HG03469 (cell line): ENCODE results near the gene PPP2R1B.

Source experiments
- ATAC-seq: cut with Tn5 transposase; IDR thresholded peaks from one replicate; pipeline ENCODE4 v1.9.1; 2021; ENCODE audit warnings: mild to moderate bottlenecking, moderate library complexity, moderate number of reproducible peaks; ENCODE audit not compliant: unreplicated experiment

The PPP2R1B gene

DNA sequence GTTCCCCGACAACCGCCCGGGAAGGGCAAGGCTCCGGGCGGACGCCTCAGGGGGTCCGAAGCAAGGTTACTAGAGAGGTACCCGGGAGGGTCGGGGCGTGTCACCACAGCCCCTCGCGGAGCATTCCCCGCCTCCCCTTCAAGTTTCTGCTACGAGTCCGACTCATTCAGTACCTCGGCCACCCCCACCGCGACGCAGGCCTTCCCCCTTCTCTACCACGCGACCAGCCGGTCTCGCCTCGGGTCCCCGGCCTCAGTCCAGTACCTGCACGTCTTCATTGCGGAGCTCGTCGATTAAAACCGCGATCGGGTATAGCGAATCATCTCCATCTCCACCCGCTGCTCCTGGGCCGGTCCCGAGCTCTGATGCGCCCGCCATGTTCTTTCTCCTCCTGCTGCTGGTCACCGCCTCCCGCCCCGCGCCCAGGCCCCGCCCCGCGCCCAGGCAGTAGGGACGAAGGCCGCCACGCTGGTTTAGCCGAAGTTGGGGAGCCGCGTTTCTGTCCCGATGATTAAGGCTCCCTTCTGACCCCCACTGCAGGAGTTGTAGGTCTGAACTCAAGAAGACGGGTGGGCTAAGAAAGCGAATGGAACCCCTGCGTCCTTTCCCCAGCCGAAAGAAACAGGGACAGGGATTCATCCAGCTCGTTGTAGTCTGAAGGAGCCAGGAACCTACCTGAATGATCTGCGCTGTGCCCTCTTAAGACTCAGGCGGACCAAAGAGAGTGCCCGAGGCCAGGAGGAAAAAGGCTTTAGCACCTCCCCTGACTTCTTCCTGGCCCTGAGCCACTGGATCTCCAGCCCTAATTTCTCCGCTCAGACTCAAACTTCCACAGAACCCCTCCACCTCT, at the start of gene PPP2R1B:
Gene PPP2R1B, minus strand, starts transcription at position 406 of the 850 bp plus-strand sequence. Its CDS starts 28 bp downstream, at position 378.
- peak; percentile 43 for ATAC-seq

DNA sequence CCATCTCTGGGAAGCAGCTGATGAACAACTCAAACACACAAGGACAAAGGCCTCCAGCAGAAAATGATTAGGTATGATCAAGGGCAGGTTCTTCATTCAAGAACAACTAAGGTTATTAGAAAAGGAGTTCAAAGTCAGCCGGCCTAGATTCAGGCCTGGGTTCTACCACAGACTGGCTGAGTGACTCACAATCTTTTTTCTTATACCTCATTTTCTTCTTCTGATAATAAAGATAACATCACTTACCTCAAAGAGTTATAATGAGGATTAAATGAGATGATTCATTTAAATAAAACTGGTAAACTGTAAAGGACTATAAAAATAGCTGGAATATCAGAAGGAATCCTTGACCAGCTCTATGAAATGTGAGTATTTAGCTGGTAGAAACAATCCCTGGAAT, 49.3 kb upstream of the PPP2R1B start:
- no peak for ATAC-seq

DNA sequence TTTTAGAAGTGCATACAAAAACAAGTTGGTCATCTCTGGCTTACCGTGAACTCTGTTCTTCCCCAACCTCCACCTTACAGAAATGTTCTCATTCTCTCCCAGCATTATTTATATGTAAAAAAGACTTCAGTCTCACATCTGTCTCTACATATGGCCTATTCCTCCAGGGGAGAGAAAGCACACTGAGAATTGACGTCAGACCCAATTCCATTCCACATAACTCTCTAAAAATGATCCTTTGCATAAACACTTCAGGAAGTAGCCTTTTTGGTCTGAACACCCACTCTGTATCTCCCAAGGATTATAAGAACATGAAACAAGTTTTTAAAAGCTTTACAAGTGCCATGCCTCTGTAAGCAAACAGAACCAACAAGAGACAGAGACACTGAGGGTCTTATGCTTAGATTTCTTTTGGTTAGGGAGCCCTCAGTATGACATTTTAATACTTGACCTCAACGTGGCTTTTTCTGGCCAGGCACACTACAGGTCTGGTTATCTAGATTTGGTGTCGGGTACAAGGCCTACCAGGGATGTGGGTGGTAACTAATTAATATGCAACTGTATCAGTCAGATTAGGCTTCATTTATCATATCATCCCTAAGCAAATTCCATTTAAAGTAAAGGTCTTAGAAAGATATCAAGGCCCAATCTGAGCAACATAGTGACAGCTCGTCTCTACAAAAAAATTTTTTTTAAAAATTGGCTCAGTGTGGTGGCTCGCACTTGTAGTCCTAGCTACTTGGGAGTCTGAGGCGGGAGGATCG, 48.5 kb upstream of the PPP2R1B start:
- ATAC-seq: no peak

DNA sequence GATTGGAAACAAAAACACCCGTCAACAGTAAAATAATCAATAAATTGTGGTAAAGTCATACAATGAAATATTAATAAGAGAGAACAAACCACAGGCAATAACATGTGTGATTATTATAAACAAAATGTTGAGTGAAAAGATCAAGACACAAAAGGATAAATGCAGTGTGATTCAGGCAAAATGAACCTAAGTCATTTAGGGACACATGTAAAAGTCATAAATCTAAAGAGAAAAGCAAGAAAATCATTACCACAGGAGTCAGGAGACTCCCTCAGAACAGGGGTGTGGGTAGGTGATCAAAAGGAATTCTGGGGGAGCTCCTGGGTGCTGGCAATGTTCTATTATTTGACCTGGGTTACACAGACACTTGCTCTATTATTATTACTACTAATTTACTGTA, 47.9 kb upstream of the PPP2R1B start:
- ATAC-seq: no peak

DNA sequence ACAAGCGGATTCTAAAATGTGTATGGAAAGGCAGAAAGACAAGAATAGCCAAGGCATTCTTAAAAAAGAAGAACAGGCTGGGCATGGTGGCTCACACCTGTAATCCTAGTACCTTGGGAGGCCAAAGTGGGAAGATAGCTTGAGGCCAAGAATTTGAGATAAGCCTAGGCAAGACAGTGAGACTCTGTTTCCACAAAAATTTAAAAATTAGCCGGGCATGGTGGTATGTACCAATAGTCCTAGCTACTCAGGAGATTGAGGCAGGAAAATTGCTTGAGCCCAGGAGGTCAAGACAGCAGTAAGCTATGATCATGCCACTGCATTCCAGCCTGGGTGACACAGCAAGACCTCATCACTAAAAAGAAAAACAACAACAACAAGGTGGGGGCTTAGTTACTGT, 46.0 kb upstream of the PPP2R1B start:
- ATAC-seq: no peak

DNA sequence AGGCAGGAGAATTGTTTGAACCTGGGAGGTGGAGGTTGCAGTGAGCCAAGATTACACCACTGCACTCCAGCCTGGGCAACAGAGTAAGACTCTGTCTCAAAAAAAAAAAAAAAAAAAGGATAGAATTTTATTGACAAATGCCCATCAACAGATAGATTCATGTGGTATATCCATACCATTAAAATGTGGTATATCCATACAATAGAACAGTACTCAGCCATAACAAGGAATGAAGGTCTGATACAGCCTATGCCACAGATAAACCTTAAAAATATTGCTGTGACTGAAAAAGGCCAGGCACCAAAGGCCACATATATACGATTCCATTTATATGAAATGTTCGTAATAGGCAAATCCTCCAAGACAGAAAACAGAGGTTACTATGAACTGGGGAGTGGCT, 45.3 kb upstream of the PPP2R1B start:
- ATAC-seq: no peak

DNA sequence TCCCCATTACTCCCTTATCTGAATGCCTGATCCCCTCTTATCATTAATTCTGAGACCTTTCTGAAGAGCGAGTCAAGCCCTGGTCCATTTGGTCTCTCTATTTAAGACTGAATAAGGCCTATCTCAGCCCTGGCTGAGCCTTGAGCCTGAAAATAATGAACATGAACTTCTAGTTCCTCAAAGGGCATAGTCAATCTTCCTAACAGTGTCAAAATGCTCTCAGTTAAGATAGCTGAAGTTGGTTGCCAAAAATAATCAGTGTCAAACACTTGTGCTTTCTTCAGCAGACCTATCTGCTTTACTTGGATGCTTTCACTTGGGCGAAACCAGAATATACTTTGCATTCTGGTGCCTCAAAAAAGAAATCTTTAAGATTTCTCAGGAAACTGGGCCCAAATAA, 42.6 kb upstream of the PPP2R1B start:
- ATAC-seq: no peak

DNA sequence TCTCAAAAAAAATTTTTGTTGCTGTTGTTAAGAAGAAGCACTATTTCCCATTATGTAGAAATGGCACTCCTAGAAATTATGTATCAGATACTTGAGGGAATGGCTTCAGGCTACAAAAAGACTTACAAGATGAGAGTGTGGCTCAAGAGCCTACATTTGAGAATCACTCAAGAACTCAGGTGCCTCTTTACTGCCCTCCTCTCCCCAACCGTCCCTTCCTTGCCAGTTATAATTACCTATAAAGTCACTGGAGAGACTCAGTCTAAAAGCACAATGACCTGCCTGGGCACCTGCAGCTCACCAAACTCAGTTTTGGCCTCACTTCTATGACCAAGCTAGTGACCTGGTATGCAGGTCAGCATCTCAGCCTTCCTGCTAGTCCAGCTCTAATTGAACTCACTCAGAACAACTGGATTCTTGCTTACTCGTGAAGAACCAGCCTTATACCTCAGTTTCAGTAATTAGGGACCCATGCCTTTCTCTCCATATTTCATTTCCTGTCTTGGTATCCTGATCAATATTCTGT, 41.9 kb upstream of the PPP2R1B start:
- no peak for ATAC-seq

DNA sequence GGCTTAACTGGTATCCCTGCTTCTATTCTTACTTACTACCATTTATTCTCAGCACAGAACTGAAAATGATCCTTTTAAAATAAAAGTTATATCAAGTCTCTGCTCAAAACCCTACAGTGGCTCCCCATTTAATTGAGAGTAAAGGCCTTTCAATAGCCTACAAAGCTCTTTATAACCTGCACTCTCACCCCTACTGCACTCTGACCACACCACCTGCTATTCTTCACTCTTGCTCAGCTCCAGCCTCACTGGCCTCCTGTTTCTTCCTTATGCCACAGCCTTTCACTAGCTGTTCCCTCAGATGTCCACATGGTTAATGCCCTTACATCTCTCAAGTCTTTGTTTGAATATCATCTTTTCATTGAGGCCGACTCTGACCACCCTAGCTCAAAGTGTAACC, 40.9 kb upstream of the PPP2R1B start:
- no peak for ATAC-seq

DNA sequence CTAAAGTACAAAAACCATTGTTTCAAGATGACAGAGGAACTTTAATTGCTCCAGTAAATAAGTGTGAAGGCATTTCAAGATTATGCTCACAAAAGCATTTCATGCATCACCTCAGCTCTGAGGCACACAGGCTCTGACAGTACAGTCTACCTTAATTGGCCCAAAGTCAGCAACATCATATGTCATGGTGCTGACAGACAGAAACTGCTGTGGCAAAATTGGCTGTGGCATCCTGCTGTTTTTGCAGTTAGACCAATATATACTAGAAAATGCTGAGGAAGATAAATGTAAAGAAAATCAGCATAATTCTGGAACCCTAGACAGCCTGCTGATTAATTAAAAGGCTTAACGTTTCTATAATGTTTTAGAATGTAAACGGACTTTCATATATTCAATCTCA, 34.9 kb upstream of the PPP2R1B start:
- ATAC-seq: no peak

DNA sequence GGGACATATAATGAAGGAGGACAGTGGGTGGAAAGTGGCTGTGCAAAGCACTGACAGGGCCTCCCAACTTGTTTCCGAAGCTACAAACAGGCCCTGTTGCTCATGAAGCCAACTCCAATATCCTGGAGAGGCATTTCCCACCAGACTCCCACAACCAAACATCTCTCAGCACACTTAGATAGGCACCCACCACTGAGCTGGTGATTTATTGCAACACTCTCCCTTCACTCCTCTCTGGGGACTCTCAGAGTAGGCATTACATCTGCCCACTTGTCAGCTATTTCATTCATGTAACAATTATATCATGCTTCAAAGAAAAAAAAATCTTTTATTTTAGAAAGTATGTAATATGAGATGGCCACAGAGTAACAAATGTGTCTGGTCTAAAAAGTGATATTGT, 32.1 kb upstream of the PPP2R1B start:
- ATAC-seq: no peak

DNA sequence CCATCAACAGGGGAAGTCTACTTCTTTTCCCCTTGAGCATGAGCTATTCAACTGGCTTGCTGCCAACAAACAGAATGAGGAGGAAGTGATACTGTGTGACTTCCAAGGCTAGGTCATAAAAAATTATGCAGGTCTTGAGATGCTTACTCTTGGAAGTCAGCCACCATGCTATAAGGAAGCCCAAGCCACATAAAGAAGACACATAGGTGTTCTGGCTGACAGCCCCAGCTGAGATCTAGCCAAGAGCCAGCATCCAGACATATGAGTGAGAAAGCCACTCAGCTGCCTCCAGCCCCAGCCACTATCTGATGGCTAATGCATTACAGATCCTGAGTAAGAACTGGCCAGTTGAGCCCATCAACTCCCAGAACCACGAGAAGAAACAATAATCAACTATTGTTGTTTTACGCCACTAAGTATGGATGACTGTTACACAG, 31.0 kb upstream of the PPP2R1B start:
- ATAC-seq: no peak

DNA sequence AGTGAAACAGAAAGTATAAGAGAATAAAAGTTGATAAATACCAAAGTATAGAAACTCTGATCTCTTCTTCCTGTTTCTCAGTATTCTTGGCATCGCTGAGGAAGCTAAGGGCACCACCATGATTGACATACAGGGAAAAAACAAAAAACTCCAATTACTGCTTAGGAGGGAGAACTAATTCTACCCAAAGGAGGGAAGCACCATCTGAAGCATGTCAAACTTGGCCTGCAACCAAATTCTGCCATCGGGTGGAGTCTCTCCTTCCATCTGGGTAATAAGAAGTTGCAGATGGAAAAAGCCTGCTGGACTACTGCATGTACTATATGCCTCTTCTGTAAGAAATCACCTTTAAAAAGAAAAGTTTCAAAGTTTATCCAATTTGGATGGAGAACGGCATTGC, 30.5 kb upstream of the PPP2R1B start:
- ATAC-seq: no peak

DNA sequence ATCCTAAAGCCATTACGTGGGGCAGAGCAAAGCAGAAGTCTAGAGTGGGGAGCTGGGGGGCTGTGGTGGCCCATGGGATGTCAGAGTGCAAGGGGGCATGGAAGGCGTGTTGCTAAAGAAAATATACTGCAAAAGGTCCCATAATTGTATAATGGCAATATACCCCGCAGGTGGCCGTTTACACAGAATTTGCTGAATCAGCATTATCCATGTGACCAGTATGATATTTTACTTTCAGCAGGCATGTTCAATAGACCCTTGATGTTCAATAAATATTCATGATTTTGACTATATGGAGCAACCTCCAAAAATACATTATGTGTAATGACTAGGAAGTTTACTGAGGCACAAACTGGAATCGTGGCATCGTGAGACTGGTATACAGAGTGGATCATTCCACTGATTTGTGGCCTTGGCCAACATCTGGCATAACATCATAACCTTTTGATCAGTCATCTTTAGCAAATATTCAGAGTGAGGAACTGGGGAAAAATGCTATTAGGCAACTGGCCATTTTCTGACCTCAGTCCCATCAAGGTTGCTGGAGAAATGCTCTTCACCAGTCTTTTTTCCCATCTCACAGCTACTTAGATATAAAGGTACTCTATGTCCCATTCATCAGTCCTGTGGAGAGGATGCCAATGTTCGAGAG, 29.3 kb upstream of the PPP2R1B start:
- no peak for ATAC-seq

DNA sequence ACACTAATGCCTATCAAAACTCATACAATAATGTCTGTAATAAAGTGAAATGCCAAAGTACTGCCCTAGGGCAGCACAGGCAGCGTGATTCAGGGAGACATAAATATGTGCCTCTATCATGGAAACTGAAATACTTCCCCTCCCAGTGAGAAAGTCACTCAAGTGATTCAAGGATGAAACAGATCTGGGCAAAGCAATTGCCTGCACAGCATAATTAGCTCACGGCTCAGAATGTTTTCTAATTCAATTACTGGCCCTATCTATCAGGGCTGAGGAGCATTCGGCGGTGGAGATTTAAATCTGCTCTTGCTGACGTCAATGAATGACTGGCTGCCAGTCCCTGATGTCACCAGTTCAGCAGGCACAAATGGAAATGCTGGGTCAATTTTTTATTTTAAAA, 27.7 kb upstream of the PPP2R1B start:
- no peak for ATAC-seq

DNA sequence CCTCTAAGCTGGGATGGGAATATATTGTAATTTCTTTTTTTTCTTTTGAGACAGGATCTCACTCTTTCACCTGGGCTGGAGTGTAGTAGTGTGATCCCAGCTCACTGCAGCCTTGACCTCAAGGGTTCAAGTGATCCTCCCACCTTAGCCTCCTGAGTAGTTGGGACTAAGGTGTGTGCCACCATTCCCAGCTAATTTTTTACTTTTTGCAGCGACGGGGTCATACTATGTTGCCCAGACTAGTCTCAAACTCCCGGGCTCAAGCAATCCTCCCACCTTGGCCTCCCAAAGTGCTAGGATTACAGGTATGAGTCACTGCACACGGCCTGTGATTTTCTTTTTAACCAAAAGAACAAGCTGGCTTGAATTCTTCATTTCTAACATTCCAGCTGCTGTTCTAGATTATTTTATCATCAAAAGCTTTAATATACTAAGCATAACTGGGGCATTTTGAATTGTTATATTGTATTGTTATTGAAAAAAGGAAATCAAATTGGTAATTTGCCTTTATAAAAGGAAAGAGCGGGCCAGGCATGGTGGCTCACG, 26.8 kb upstream of the PPP2R1B start:
- ATAC-seq: no peak

DNA sequence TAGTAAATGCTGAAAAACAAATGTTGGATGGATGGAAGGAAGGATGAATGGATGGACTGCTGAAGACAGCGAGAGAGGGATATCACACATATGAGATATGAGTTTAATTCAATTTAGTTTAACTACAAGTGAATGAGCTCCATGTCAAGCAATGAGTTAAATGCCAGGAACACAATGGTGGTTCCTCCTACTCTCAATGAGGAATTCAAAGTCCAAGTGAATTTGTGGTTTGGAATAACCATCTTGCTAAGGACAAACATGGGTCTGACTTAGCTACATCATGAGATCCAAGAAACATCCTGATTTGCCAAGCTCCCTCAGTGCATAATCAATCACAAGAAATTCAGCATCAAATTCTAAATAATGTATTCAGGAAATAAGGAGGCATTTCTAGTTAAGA, 26.1 kb upstream of the PPP2R1B start:
- ATAC-seq: no peak

DNA sequence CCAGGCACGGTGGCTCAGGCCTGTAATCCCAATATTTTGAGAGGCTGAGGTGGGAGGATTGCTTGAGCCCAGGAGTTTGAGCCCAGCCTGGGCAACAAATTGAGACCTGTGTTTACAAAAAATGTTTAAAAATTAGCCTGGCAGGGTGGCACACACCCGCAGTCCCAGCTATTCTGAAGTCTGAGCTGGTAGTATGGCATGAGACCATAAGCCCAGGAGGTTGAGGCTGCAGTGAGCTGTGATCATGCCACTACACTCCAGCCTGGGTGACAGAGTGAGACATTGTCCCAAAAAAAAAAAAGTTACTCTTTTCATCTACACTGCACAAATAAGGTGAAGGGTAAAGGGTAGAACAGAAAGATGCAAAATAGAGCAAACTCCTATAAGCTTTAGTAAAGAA, 22.3 kb upstream of the PPP2R1B start:
- ATAC-seq: no peak

DNA sequence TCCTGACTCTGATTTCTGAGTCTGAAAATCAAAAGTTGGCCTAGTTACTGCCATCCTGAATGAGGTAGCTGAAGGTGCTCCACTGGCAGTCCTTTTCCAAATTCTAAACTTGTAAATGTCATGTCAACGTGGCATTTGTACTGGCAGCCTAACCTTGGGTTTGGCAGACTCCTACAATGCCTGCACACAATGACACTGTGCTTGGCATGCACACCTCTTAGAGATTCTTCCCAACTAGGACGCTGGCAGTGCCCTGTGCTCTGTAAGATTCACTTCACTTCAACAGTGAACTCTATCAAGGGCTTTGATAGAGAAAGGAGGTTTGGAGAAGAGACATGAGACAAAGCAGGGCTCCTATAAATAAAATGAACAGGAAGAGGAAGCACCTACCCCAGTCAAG, 21.9 kb upstream of the PPP2R1B start:
- ATAC-seq: no peak

DNA sequence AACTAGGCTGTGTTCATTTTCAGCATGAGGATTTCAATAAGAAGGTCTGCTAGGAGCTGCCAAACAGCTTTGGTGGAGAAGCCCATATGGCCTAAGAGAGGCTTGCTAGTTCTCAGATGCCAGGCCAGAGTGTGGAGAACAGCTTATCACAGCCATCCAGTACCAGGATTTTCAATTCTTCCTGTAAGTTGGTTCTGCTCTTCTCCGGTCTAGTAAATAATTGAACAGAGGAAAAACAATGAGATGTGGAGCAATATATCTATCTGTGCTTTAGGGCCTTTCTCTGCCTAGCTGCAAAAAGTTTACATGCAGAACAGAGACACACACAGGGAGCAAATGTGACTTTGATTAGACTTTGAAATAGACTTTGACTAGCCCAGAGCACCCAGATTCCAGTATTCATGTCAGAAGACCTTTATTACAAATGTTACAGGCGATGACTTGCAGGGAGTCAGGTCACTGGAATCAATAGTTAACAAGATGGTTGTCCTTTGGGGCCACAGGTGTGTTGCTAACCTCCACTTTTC, 19.8 kb upstream of the PPP2R1B start:
- no peak for ATAC-seq

DNA sequence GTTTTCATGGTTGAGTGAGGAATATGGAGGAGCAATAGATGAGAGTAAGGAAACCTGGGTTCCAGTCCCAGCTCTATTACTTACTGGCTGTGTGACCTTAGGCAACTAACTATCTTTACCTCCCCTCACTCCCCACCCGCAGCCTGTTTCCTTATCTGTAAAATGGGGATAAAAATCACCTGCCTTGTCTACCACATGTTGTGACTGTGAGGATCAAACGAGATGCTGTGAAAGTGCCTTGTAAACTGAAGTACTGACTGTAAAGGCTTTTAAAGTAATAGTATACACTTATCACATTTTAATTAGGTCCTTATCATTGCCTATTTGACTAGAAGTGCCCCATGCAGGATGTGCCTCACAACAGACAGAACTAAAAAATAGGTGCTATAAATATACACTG, 18.9 kb upstream of the PPP2R1B start:
- no peak for ATAC-seq
